ENCODE results near the gene SCFD2. TPM values are rescaled to one million over a fixed set of nuclear protein-coding genes. Genes with fewer than 3 reads are reported as not detected.

SCFD2 gene
- total RNA-seq, 1 donor from 2014 or later, result 29.9 TPM

DNA sequence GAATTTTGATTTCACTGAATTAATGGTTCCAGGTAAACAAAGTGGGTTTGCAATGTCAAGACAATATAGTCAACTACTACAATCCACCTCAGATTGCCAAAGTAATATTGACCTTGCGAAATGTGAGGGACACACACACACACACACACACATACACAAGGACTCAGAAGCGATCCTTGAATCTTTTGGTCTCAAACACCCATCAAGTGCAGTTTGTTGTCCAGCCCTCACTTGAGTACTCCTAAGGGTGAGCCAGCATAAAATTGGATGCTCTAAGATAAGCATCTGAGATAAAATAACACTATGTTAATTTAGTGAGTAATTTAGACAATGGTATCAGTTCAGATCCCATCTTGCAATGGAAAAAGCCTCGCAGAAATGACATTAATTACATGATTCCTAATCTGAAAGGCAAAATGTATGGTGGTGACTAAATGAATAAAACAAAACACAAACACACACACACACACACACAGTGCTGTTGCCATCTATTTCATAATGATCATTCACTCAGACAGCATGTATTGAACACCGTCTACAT is 401.2 kb downstream of the SCFD2 start:
- intact Hi-C loops (cut with micrococcal nuclease), result no loop called here

DNA sequence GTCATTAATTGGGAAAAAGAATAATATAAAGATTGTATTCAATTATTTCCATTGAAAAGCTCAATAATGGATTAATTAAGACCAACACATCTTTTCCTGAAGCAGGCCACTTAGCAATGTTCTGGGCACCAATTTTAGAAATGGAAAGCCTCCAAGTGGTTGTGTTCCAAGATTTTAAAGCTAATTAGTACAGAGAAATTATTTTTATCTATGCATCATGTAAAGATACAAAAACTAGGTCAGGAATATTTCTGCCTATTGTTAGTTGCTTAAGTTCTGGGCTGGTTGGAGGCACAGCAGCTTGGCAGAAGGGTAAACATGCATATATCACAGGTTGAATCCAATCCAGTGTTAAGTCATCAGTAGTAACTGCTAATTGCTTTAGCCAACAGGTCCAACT is 401.9 kb downstream of the SCFD2 start:
- intact Hi-C loops (cut with micrococcal nuclease), result no loop called here

DNA sequence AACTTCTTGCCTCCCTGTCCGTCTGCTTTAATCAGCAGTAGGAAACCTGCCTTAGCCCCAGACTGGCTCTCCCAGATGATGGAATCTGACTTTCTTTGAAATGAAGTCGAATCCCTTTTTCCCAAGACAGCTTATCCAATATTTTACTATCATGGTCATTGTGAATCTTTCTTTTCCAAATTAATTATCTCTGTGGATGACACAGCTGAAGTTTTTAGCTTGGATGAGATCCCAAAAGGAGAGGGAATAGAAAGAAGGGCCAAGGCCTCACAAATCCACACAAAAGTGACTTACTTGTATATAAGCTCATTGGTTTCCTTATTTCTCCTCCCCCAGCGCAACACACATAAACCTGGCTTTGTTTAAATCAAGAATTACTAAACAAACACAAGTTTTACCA is 403.1 kb downstream of the SCFD2 start:
- intact Hi-C loops (cut with micrococcal nuclease), result no loop called here

DNA sequence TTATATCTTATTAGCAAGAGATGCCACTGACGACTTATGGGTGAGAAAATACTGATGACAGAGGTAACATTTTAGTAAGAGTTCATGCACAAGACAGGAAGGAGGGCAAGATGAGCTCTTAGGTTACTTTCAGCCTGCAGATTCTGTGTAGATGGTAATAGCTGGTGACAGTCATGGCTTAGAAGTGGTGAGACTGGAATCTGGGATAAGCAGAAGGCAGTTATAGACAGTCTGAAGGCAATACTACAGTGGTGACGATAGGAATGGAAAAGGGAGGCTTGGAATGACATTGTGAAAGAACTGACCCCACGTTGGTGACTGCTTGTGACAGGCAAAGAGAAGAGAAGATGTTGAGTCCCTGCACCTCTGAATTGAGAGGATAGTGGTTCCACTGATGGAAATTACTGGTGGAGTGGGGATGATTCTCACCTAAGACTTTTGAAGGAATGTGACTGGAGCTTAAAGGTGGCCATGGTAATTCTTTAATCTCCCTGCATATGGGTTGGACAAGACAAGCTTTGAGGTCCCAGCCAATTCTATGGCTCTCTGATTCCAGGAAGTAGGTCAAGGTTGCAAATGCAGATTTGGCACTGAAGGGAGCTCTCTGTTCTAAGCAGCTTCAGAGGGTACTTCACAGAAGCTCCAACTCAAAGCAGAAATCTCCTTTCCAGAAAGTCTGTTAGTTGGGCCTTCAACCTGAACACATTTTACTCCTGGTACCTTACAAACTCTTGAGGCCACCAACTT is 404.0 kb downstream of the SCFD2 start:
- intact Hi-C loops (cut with micrococcal nuclease), result no loop called here

DNA sequence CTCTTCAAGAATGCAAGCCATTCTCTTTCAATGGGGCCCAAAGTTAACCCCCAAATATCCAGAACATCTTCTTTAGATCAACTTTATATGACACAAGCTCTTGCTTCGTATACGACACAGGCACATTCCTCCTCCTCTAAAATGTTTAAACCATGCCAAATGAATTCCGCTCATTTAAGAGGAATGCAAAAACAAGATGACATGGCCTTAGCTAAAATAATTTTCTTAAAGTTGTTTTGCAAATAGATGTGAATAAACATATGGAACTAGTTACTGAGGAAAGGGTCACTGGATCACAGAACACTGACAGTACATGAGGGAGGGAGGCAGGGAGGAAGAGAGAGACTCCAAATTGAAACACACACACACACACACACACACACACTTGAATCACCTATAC is 406.3 kb downstream of the SCFD2 start:
- intact Hi-C loops (cut with micrococcal nuclease), result no loop called here

DNA sequence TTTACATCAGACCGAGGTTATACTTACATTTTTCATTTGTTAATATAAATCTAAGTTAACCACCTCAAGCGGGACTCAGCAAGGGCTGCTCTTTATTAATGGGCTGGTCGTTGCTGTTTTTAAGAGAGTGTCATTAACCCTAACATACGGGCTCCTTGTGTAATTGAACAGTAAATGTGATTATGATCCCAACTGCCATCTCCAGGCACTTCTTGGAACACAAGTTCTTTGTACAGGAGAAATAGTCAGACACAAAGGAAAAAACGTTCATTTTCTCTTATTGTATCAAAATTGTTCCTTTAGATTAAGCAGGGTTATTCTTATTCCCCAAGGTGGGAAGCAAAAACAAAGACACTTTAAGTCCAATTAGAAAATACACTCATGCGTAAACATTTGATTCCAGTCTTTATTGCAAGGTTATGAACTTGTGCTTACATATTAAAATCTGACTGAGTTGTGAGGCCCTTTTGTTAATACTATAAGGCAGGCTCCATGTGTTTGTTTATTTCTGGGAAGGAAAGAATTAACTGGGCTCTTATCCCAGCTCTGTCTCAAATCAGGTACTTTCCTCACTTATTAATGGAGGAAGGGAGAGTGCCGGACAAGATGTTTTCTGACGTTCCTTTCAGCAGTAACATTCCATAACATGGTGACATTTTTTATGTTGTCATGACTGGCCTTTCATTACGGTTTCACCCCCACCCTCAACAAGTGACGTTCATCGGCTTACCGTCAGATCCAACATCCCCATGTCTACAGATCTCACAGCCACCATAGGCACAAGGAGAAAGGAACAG is 407.8 kb downstream of the SCFD2 start:
- intact Hi-C loops (cut with micrococcal nuclease), result no loop called here

DNA sequence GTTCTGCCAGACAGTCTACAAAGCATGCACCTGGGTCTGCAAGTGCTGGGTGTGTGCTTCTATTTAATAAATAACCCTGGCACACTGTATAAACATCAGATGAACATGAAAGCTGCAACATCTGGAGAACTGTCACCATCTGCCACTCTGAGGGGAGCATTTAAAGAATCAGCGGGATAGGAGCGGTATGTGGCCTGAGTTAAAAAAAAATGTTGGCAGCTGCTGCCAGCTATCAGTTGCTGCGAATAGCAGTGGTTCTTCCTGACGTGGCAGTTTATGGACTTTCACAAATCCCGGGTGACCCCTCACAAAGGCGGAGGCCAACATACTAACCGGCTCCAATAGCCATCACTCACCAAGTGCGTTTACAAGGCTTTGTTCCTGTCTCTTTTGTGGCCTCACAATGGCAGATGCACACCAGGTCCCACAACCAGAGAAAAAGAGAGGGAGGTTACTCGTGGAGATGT is 408.6 kb downstream of the SCFD2 start:
- intact Hi-C loops (cut with micrococcal nuclease), result no loop called here

DNA sequence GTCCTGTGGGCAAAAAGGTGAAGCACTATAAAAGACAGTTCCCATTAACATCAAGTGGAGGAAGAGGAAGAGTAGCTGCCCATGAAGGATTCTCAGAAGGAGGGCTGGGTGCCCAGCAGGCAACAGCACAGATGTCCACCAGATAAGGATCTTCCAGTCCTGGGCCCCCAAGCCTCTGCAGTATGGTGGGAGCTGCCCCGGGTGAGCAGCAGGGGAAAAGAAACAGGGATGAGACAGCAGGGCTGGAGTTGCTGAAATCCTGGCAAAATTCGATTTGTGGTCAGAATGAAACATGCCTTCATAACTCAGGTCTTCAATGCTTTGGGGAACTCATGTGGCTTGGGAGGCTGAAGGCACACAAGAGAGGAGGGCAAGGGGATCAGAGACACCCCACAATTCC is 409.2 kb downstream of the SCFD2 start:
- intact Hi-C loops (cut with micrococcal nuclease), result no loop called here

DNA sequence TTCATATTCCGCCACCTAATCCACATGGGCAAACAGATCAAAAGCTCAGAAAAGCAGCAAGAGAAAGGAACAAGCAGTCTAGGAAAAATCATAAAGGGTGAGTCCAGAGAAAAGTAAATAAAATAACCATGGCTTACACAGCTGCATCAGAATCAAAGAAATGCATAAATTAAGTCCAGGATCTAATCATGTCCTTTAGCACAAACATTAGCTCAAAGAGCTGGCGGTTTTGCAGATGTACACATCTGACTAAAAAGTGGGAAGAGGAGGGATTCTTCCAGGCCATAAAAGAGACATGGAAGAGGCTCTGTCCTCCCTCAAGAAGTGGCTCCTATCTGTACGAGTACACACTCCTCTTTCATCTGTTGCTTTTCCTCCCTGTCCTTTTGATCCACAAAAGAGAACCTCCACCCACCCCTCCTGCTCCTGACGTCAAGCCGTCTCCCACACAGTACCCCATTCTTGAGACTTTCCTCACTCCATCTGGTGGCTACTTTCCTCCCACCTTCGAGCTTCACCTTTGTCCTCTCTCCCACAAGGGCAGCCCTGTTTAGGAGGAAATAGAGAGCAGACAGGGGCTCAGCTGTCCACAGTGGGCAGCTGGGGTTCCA is 411.2 kb downstream of the SCFD2 start:
- intact Hi-C loops (cut with micrococcal nuclease), result no loop called here

DNA sequence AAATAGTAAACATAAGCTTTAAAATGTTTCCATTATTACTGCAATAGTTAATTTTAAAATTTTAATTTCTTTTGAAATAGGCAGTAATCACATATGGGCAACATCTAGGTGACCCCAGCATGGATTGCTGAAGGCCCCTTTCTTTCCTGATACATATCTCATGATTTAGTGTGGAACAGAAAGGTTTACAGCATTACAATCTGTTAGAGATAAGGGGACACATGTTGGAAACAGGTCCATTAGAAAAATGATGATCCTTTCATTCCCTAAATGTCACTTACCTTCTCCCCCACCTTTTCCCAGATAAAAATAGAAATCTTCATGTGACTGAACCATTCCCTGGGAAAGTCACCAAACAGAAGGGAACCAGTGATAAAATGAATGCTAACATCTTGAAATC is 413.3 kb downstream of the SCFD2 start:
- intact Hi-C loops (cut with micrococcal nuclease), result no loop called here

DNA sequence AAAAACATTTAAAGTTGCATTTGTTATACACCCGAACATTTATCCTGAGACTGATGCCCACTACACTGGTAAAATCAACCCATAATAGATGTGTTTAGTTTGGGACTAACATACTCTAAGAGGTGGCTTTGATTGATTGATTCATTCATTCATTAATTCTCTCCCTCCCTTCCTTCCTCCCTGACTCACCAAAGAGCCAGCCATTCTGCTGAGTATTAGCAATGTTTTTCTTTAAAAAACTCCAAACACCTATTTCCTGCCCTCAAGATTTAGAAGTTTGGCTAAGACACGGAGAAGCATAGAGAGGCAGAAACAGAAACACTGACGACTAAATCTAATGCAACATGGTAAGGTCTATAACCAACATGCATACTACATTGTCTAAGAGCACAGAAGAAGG is 414.8 kb downstream of the SCFD2 start:
- intact Hi-C loops (cut with micrococcal nuclease), result no loop called here

DNA sequence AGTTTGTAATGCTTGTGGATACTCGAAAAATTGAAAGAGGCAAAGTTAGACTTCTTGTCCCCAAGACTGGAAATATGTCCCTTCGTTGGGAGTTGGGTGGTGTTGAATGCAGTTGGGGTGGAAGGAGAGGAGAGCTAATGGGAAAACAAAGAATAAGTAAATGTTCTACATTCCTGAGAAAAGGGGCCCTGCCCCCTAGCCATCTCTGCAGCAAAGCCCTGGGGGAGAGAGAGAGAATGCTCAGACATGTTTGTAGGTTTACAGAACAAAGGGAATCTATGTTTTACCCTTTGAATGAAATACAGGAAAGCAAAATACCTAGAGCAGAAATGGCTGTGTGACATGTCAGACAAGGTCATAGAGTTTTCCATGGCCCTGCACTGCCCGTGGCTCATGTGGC is 415.6 kb downstream of the SCFD2 start:
- intact Hi-C loops (cut with micrococcal nuclease), result no loop called here

DNA sequence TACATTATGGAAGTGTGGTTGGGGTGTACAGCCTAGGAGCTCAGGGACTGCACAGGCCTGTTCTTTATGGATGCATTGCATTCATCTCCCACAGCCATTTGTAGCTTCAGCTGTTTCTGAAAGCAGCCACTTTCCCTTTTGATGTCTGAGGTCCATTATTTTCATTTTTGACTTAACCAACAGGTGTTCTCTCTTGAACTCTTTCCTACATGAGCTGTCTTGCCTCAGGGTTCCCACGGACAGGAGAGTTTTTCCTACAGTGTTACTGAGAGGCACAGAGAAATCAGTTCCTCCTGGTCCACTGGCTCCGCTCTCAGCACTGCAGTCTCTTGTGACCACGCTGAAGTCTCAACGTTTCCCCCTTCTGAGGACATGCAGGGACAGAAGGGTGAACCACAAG is 416.5 kb downstream of the SCFD2 start:
- intact Hi-C loops (cut with micrococcal nuclease), result no loop called here

DNA sequence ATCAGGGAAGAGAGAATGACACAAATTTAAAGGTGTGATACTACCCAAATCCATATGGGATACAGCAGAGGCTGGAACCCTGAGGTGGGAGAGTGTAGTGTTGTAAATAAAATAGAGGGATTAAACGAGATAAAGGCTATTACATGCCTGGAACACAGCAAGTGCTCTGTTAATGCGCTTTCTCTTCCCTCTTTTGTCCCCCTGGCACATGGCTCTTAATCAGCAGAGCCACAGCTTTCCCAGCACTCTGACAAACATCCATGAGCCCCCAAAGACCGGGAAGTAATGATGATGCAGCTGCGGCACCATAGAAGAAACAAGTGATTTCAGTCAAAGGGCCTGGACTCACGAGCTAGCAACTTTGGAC is 417.8 kb downstream of the SCFD2 start:
- intact Hi-C loops (cut with micrococcal nuclease), result no loop called here

DNA sequence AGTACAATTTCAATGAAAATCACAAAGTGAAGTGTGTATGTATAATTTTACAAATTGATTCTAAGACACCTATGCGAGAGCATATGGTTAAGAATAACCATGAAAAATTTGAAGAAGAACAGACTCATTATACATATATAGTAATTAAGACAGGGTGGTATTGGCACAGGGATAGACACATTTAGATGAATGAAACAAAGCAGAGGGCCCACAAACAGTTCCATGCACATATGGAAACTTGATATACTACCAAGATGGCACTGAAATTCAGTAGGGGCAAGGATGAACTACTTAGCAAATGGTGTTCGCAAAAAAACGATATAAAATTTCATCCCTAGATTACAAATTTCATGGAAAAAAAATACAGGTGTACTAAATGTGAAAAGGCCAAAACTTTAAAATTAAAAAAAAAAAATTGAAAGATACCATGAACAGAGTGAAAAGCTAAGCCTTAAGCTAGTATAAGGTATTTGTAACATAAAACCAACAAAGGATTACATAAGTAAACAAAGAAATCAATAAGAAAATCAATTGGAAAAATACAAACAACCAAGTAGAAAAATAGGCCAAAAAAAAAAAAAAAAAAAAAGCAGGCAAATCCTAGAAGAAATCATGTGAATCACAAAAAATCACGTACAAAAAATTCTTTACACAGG is 418.3 kb downstream of the SCFD2 start:
- intact Hi-C loops (cut with micrococcal nuclease), result no loop called here

DNA sequence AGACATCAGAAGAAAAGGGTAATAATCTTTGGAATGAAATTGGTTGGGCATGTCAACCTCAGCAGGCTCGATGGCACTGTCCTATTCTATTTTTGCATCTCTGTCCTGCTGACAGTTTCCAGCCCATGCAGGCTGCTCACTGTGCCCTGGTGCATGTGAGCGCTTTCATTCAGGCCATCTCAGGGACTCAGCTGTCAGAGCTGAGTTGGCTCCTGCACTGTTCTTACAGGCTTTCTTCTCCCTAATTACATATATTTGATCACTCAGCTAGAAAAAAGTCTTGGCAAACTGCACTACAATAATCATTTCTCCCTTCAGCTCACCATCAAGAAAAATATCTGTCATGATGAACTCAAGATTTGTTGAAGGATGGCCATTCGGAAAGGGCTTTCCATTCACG is 419.0 kb downstream of the SCFD2 start:
- intact Hi-C loops (cut with micrococcal nuclease), result no loop called here

DNA sequence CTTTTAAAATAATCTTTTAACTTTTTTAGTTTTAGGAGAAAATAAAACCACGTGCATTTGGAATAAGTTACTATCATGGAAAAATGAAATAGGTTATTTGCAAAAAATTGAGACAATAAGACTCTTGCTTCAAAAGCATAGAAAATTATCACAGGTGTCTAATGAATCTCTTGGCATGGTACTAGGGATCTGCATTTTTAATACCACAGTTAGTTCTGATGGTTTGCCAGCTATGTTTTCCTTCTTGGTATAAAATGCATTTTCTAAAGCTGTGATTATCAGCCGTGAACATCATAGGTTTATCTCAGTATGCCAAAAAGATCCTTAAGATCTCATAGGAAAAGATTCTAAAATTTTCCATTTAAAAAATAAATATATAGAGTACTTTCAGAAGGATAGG is 419.9 kb downstream of the SCFD2 start:
- intact Hi-C loops (cut with micrococcal nuclease), result no loop called here

DNA sequence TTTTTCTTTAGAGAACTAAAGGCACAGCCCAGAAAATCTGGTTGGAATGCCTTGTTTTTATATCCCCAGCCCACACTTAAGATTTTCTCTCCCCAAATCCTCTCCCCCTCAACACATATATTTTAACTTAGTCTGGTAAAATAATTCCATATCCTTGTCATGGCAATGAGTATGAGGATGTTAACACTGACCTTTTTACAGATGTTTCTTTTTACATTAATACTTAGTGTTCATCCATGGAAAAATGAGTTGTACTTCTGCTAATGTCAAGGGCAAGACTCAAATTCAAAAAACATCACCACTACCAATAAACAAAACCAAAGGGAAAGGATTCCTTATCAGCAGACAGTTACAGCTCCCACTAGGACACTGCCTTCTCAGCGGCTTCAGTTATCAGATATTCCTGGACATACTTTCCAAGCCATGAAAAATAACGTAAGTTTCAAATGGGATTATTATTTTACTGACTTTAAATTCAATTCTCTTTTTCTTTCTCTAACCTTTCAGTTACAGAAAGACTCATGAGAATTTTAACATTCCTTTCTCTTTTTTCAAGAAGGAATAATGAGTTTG is 420.4 kb downstream of the SCFD2 start:
- intact Hi-C loops (cut with micrococcal nuclease), result no loop called here

DNA sequence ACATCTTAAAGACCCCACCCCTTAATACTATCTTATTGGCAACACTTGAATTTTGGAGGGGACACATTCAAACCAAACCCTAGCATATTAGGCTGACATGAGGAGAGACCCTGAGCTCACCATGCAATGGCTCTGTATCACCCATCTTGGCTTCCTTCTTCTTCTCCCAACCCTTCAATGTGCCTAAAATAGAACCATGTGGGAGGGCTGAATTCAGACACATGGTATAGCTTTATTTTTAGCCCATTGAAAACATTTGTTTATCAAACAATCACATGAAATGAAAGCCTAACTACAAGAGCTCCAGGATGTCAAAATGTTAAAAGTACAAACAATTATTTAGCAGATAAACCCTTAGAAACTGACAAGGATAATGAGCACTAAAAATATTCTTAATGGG is 422.2 kb downstream of the SCFD2 start:
- intact Hi-C loops (cut with micrococcal nuclease), result no loop called here

DNA sequence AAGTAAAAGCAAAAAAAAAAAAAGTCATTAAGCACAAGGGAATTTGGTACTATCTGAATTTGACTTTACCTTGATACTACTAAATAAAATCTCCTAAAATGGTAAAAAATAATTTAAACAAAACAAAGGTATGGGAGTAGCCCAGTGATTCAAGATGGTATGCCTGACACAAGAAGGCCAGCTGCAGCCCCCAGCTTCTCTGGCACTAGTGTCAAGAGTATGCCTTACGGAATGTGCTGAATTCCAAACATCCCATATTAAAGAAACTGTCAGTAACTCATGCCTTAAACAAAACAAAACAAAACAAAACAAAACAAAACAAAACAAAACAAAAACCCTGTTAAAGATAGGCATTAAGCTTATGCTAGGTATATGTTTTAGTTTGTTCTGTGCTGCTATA is 422.9 kb downstream of the SCFD2 start:
- intact Hi-C loops (cut with micrococcal nuclease), result no loop called here

DNA sequence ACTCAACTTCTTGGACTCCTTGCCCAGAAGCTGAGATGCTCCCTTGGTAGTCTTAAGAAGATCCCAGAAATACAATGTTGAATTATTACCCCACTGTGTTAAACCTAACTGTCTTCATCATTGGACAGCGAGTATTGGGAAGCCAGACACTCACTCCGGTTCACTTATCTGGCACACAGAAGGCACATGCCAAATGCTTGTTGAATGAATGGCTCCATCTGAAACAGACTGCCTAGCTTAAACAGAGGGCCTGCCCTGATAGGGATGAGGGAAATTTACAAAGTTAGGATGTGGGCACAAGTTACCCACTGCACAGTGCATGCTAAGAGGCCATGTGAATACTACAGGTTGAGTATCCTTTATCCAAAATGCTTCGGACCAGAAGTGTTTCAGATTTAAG is 424.4 kb downstream of the SCFD2 start:
- intact Hi-C loops (cut with micrococcal nuclease), result no loop called here
